Measurements from ENCODE around the gene PMEL. TPM values are rescaled to one million over a fixed set of nuclear protein-coding genes. Genes with fewer than 3 reads are reported as not detected.
A peak's percentile ranks its signal among the peaks of the same experiment; 100 is the strongest.

Gene PMEL
- total RNA-seq, 2 experiments from 2014 or later = not detected

DNA sequence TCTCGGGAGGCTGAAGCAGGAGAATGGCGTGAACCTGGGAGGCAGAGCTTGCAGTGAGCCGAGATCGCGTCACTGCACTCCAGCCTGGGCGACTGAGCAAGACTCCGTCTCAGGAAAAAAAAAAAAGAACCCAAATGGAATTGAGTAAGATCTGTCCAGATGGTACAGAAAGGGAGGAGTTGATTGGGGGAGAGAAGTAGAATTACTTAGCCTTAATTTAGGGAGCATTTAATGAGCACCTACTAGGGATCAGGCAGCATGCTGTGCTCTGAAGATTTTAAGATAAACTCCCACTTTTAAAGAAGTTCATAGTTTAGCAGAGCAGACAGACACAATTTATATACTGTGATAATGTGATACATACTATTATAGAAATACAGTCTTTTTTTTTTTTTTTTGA lies 12.6 kb upstream of the PMEL start:
- ChIA-PET POLR2A (no interaction called here), CTCF (no interaction called here)
- intact Hi-C loops (cut with DNase I, micrococcal nuclease) = no loop called here
- Histone ChIP-seq H3K27me3 (ENCODE audit: control insufficient read depth in 1 of 2, insufficient read depth in 2 of 2, low read length in 2 of 2) (no peaks in the 10 kb centered on the region), H3K36me3 (ENCODE audit: insufficient read depth, low read length) (peaks cover 39% of the 10 kb centered on the region), H3K4me1 (ENCODE audit: insufficient read depth, low read length) (peaks cover 20% of the 10 kb centered on the region), H3K27ac (ENCODE audit: low read depth in 1 of 2, low read length in 2 of 2) (no peak overlapping the region), H3K9me3 (ENCODE audit: control insufficient read depth in 1 of 2, insufficient read depth in 1 of 2, low read length in 2 of 2) (no peaks in the 10 kb centered on the region), H3K4me3 (ENCODE audit: low read length) (no peak overlapping the region)
- DNase-seq = no peak
- Mint-ChIP-seq H3K9me3 (no peaks in the 10 kb centered on the region), H3K4me3 (no peak overlapping the region), H3K27ac (peak overlapping the region; percentile 30), H3K36me3 (ENCODE audit: low read depth) (peaks cover 44% of the 10 kb centered on the region), H3K27me3 (no peaks in the 10 kb centered on the region), H3K4me1 (ENCODE audit: low read depth) (peaks cover 39% of the 10 kb centered on the region)
- TF ChIP-seq CTCF (IDR thresholded peaks at IDR 0.05) = no peak
- no peak for ATAC-seq (ENCODE audit: poor library complexity)

DNA sequence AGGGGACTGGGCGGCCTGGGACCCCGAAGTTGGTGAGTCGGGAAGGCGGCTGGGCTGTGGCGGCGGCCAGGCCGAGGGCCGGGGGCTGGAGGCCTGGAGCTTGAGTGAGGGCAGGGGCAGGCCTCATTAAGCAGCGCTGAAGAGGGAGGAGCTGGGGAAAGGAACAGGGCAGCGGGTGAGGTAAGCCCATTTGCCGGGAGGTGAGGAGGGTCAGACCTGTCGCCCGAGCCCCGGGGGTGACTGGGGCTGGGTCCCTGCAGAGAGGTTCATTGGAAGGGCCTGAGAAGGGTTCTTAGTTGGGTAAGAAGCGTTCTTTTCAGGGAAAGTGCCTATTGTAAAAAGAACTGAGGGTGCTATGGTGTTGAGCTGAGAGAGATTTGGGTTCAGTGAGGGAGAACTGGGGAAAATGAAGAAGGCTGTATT lies 8.5 kb upstream of the PMEL start:
- Histone ChIP-seq H3K4me1 (ENCODE audit: insufficient read depth, low read length) (peaks cover 26% of the 10 kb centered on the region), H3K27me3 (ENCODE audit: control insufficient read depth in 1 of 2, insufficient read depth in 2 of 2, low read length in 2 of 2) (no peaks in the 10 kb centered on the region), H3K36me3 (ENCODE audit: insufficient read depth, low read length) (peaks cover 18% of the 10 kb centered on the region), H3K9me3 (ENCODE audit: control insufficient read depth in 1 of 2, insufficient read depth in 1 of 2, low read length in 2 of 2) (no peaks in the 10 kb centered on the region), H3K4me3 (ENCODE audit: low read length) (peak overlapping the region; percentile 74), H3K27ac (ENCODE audit: low read depth in 1 of 2, low read length in 2 of 2) (peak overlapping the region; percentile 62 to 86)
- intact Hi-C loops (cut with DNase I, micrococcal nuclease) = loop anchor here in 1 of 2 experiments (2.0 kb wide), 1 partner anchor 44 kb away; the partner anchor contains the start of gene DGKA
- Mint-ChIP-seq H3K27me3 (no peaks in the 10 kb centered on the region), H3K4me1 (ENCODE audit: low read depth) (peaks cover 23% of the 10 kb centered on the region), H3K4me3 (no peak overlapping the region), H3K36me3 (ENCODE audit: low read depth) (peaks cover 19% of the 10 kb centered on the region), H3K27ac (no peak overlapping the region), H3K9me3 (no peaks in the 10 kb centered on the region)
- DNase-seq = peak in 8 of 14 experiments; percentile 19 to 67 (median 38)
- ChIA-PET CTCF (interaction anchor here (0.8 to 2.9 kb wide), 10 partner anchors 22 to 662 kb away, joined by 3 to 18 read pairs (median 4); partner anchors contain the start of genes ORMDL2, PYM1, SARNP and SMARCC2), POLR2A (interaction anchor here (0.6 to 2.9 kb wide), 63 partner anchors 8 to 1694 kb away, joined by 3 to 80 read pairs (median 5); partner anchors contain the start of genes BLOC1S1, CBX5, CNPY2 and COQ10A)
- no peak for TF ChIP-seq CTCF (IDR thresholded peaks at IDR 0.05)
- no peak for ATAC-seq (ENCODE audit: poor library complexity)

- H3K4me3 Mint-ChIP-seq = no peak within 1 kb of the TSS
- no peaks in the 10 kb centered on the region for H3K9me3 Mint-ChIP-seq
- peak; percentile 92 to 100 (median 96) for DNase-seq
- H3K4me3 ChIP-seq (ENCODE audit: low read length) = peak within 1 kb of the TSS; percentile 74
- ChIA-PET POLR2A (interaction anchor here (0.6 to 2.9 kb wide), 64 partner anchors 9 to 1693 kb away, joined by 3 to 80 read pairs (median 5); partner anchors contain the start of genes BLOC1S1, CBX5, CNPY2 and COQ10A), CTCF (interaction anchor here (0.9 to 2.9 kb wide), 10 partner anchors 22 to 663 kb away, joined by 3 to 18 read pairs (median 5); partner anchors contain the start of genes ORMDL2, PYM1, SARNP and SUOX)
- no peaks in the 10 kb centered on the region for H3K9me3 ChIP-seq (ENCODE audit: control insufficient read depth in 1 of 2, insufficient read depth in 1 of 2, low read length in 2 of 2)
- no peak within 1 kb of the TSS for H3K27ac Mint-ChIP-seq
- ATAC-seq (ENCODE audit: poor library complexity) = peak; percentile 86
- H3K27ac ChIP-seq (ENCODE audit: low read depth in 1 of 2, low read length in 2 of 2) = peak within 1 kb of the TSS; percentile 82 to 86
- H3K36me3 ChIP-seq (ENCODE audit: insufficient read depth, low read length) = peaks cover 12% of the 10 kb centered on the region
- intact Hi-C loops (cut with DNase I, micrococcal nuclease) = loop anchor here (1.0 to 2.0 kb wide), 2 partner anchors 43 to 44 kb away; partner anchors contain the start of gene DGKA (in 1 of the 2)
- no peaks in the 10 kb centered on the region for H3K27me3 Mint-ChIP-seq
- H3K36me3 Mint-ChIP-seq (ENCODE audit: low read depth) = peaks cover 13% of the 10 kb centered on the region
- peaks cover 26% of the 10 kb centered on the region for H3K4me1 ChIP-seq (ENCODE audit: insufficient read depth, low read length)
- peaks cover 18% of the 10 kb centered on the region for H3K4me1 Mint-ChIP-seq (ENCODE audit: low read depth)
- TF ChIP-seq CTCF (IDR thresholded peaks at IDR 0.05) = no peak
- H3K27me3 ChIP-seq (ENCODE audit: control insufficient read depth in 1 of 2, insufficient read depth in 2 of 2, low read length in 2 of 2) = no peaks in the 10 kb centered on the region
These were observed 7.9 kb upstream of the PMEL start, which contains the start of gene RAB5B for GRCh38 chr12:55973599-55974307. Gene RAB5B, plus strand, starts transcription at chr12:55974078. Its CDS starts 12,883 bp downstream, at chr12:55986961.

Data from CD4-positive, alpha-beta T cell (primary cell).